ENCODE measurements around the gene GATAD2B.

Gene GATAD2B

GRCh38 chr1:153932156-153933131, 9.7 kb upstream of the GATAD2B start:
- Histone ChIP-seq H3K9me3 (ENCODE audit: low read length) (no peaks in the 10 kb centered on the region), H3K4me1 (ENCODE audit: insufficient read depth, low read length) (peaks cover 4% of the 10 kb centered on the region), H2AFZ (ENCODE audit: low read depth, low read length) (no peak overlapping the region), H3K4me3 (ENCODE audit: low read length) (no peak overlapping the region), H3K27me3 (ENCODE audit: insufficient read depth, low read length) (no peaks in the 10 kb centered on the region), H3K36me3 (ENCODE audit: insufficient read depth, low read length) (peaks cover 64% of the 10 kb centered on the region)

DNA sequence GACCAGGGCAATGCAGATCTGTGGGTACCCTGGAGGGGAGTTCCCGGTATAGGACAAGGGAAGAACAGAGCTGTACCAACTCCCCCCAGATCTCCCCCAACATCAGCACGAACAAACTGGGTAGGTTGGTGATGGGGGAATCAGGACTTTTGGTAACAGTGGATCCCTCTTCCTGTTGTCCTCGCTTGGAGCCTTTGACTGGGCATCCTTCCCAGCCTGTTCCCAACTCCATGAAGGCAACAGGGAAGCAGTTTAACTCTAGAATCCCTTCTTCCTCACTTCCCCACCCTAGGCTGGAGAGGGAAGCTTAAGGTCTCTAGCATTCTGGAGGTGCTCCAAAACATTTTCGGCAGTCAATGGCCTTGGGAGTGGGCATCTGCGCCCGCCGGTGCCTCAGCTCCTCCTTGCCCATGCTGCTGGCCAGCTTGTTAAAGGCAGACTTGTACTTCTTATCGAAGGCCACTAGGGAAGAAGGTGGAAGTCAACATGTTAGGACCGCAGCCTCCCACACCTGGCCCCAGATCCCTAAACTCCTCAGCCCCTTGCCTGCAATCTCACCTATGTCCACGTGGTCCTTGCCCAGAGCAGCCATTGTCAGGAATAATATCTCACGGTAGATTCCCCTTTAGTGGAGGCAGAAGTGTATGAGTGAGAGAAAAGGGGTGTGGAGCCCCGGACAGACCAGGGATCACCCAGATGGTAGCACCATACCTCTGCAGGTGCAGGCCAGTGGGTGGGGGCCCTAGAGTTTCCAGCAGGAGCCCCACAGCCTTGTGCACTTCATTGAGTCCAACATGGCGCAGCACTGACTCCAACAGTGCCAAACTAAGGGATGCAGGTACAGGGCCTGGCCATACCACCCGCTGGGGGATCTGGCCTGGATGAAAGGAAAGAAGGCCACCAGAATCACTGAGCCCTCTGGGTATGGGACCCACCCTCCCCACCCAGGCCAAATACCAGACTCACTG, 7.5 kb upstream of the GATAD2B start:
- Histone ChIP-seq H3K4me3 (ENCODE audit: low read length) (no peak overlapping the region), H3K36me3 (ENCODE audit: insufficient read depth, low read length) (peaks cover 45% of the 10 kb centered on the region), H3K27me3 (ENCODE audit: insufficient read depth, low read length) (no peaks in the 10 kb centered on the region), H3K9me3 (ENCODE audit: low read length) (no peaks in the 10 kb centered on the region), H3K4me1 (ENCODE audit: insufficient read depth, low read length) (peaks cover 4% of the 10 kb centered on the region), H2AFZ (ENCODE audit: low read depth, low read length) (no peak overlapping the region)

DNA sequence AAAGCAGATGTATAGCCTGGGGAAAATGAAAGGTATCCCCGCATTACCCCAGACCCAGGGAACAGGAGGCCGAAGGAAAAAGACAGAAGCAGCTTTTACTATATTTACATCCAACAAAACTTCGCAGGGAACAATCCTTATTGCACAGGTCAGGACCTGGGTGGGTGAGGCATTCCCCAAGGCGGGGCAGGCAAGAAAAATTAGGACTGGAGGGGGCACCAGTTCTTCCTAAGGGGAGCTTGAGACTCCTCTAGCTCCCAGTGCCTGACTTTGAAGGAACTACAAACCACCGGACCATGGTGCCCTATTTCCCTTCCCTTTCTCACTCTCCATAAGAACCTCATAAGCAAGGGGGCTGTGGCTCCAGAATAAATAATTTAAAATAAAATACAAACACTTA, 6.7 kb upstream of the GATAD2B start:
- Histone ChIP-seq H3K4me3 (ENCODE audit: low read length) (no peak overlapping the region), H3K36me3 (ENCODE audit: insufficient read depth, low read length) (peaks cover 40% of the 10 kb centered on the region), H3K4me1 (ENCODE audit: insufficient read depth, low read length) (peaks cover 4% of the 10 kb centered on the region), H3K9me3 (ENCODE audit: low read length) (no peaks in the 10 kb centered on the region), H2AFZ (ENCODE audit: low read depth, low read length) (no peak overlapping the region), H3K27me3 (ENCODE audit: insufficient read depth, low read length) (no peaks in the 10 kb centered on the region)

- H3K4me1 ChIP-seq (ENCODE audit: insufficient read depth, low read length): peaks cover 6% of the 10 kb centered on the region
- no peaks in the 10 kb centered on the region for H3K27me3 ChIP-seq (ENCODE audit: insufficient read depth, low read length)
- H3K4me3 ChIP-seq (ENCODE audit: low read length): no peak overlapping the region
- H2AFZ ChIP-seq (ENCODE audit: low read depth, low read length): no peak overlapping the region
- H3K36me3 ChIP-seq (ENCODE audit: insufficient read depth, low read length): peaks cover 34% of the 10 kb centered on the region
- no peaks in the 10 kb centered on the region for H3K9me3 ChIP-seq (ENCODE audit: low read length)
Measured at GRCh38 chr1:153928791-153929341, 6.1 kb upstream of the GATAD2B start.

DNA sequence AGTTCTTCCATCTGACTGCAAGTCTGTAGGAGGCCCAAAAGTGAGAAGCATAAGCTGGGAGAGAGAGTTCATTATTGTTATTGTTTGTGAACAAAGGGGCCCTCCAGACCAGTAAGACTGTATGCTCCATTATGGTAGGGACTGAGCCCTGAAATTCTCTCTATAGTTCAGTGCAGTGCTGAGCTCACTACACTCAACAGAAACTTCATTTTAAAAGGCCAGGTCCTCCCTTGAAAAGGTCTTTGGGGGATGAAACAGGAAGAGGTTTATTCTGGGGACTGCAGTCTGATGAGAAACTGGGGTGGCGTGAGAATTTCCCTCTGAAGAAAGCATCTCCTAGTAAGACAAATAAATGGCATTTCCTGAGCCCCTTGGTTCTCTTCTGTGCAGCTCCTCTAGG, 5.5 kb upstream of the GATAD2B start:
- H3K36me3 ChIP-seq (ENCODE audit: insufficient read depth, low read length): peaks cover 28% of the 10 kb centered on the region
- H3K4me3 ChIP-seq (ENCODE audit: low read length): no peak overlapping the region
- no peaks in the 10 kb centered on the region for H3K9me3 ChIP-seq (ENCODE audit: low read length)
- H2AFZ ChIP-seq (ENCODE audit: low read depth, low read length): no peak overlapping the region
- no peaks in the 10 kb centered on the region for H3K27me3 ChIP-seq (ENCODE audit: insufficient read depth, low read length)
- peaks cover 9% of the 10 kb centered on the region for H3K4me1 ChIP-seq (ENCODE audit: insufficient read depth, low read length)

DNA sequence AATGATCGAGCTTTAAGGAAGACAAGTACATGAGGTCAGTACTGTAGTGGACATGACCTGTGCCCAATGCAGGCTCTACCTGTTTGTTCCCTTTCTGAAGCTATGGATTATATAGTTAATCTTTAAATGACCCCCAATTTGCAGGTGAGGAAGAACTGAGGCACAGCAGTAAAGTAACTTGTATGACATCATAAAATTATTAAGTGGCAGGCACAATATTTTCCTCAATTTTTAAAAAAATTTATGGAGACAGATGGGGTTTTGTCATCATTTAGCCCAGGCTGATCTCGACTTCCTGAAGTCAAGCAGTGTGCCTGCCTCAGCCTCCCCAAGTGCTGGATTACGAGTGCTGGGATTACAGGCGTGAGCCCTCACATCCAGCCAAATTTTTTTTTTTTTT, 3.6 kb upstream of the GATAD2B start:
- peaks cover 14% of the 10 kb centered on the region for H3K36me3 ChIP-seq (ENCODE audit: insufficient read depth, low read length)
- no peaks in the 10 kb centered on the region for H3K9me3 ChIP-seq (ENCODE audit: low read length)
- no peak overlapping the region for H3K4me3 ChIP-seq (ENCODE audit: low read length)
- H3K4me1 ChIP-seq (ENCODE audit: insufficient read depth, low read length): peaks cover 12% of the 10 kb centered on the region
- H2AFZ ChIP-seq (ENCODE audit: low read depth, low read length): no peak overlapping the region
- H3K27me3 ChIP-seq (ENCODE audit: insufficient read depth, low read length): no peaks in the 10 kb centered on the region

- H3K36me3 ChIP-seq (ENCODE audit: insufficient read depth, low read length): peaks cover 8% of the 10 kb centered on the region
- no peaks in the 10 kb centered on the region for H3K9me3 ChIP-seq (ENCODE audit: low read length)
- H3K4me1 ChIP-seq (ENCODE audit: insufficient read depth, low read length): peaks cover 32% of the 10 kb centered on the region
- no peak overlapping the region for H2AFZ ChIP-seq (ENCODE audit: low read depth, low read length)
- H3K4me3 ChIP-seq (ENCODE audit: low read length): peak overlapping the region; percentile 72
- H3K27me3 ChIP-seq (ENCODE audit: insufficient read depth, low read length): no peaks in the 10 kb centered on the region
Measured at GRCh38 chr1:153922076-153922971, 448 bp downstream of the GATAD2B start.

GRCh38 chr1:153921803-153922075, 1.0 kb downstream of the GATAD2B start:
- H3K9me3 ChIP-seq (ENCODE audit: low read length): no peaks in the 10 kb centered on the region
- no peaks in the 10 kb centered on the region for H3K27me3 ChIP-seq (ENCODE audit: insufficient read depth, low read length)
- H3K4me1 ChIP-seq (ENCODE audit: insufficient read depth, low read length): peaks cover 32% of the 10 kb centered on the region
- H3K4me3 ChIP-seq (ENCODE audit: low read length): peak overlapping the region; percentile 72
- no peak overlapping the region for H2AFZ ChIP-seq (ENCODE audit: low read depth, low read length)
- peaks cover 8% of the 10 kb centered on the region for H3K36me3 ChIP-seq (ENCODE audit: insufficient read depth, low read length)

DNA sequence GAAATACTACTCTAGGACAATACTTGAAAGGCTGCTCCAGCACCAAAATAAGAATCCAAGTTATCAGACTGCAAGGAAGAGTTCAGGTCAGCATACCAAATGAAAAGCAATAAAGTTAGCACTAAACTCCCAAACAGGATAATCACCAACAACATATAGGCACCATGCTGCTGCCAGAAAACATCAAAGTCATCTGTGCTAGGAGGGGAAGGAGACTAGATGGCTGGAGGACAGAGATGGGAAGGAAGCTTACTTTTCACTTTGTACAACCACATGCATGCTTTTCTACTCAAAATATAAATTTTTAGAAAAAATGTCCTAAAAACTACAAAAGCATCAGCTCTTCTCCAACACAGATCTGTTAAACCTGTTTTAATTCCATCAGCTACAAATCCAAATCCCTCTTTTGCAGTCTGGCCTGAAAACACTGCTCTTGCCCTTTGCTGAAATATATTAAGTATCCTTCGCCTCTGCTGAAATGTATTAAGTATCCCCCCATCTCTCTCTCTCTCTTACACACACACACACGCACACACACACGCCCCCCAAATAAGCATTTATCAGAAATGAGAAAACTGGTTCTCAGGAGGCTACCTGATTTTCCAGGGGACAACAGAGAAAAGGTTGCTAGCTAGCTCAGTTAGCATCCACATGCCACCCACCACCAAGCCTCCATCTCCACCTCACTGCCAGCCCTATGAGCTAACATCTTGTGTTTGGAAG, 1.5 kb downstream of the GATAD2B start:
- H3K36me3 ChIP-seq (ENCODE audit: insufficient read depth, low read length): peaks cover 8% of the 10 kb centered on the region
- peak overlapping the region; percentile 72 for H3K4me3 ChIP-seq (ENCODE audit: low read length)
- H3K9me3 ChIP-seq (ENCODE audit: low read length): no peaks in the 10 kb centered on the region
- no peak overlapping the region for H2AFZ ChIP-seq (ENCODE audit: low read depth, low read length)
- no peaks in the 10 kb centered on the region for H3K27me3 ChIP-seq (ENCODE audit: insufficient read depth, low read length)
- H3K4me1 ChIP-seq (ENCODE audit: insufficient read depth, low read length): peaks cover 32% of the 10 kb centered on the region

DNA sequence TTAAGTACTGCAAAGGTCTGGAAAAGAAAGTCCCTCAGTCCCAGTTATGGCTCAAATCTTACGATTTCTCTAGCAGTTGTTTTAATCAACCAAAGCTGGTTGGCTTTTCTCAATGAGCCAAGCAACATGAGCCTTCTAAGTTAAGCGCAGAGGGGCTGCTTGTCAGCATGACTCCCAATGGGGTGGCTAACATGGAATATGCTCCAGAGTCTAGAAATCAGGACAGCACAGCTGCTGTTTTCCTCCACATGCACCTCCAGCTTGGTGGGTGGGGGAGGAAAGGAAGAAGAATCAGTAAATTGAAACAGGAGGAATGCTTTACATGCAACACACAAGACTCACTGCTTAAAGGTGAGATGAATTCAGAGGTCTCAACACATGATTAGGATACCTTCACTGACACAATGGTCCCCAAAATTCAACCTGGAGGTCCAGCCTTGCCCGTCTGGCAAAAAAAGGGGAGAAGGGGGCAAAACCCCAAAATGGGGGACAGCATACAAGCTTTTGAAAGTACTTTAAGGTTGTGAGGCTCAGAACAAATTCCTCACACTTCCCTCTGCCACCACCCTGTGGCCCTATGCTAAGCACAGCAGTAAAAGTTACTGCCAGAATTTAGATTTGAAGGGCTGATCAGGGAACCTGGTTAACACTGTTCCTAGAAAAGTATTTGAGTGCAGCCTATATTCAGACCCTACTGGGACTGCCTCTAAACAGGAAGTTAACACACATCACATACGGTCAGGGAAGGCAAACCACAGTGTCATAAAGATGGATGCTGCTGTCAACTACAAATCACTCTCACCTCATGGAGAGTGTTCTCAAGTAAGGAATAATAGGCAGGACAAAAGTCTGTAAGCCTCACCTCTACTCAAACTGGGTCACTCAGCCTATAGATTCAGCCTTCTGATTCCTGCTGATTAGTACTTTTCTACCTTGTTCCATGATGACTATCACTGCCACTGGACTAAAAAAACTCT, 2.6 kb downstream of the GATAD2B start:
- Histone ChIP-seq H3K9me3 (ENCODE audit: low read length) (no peaks in the 10 kb centered on the region), H3K4me1 (ENCODE audit: insufficient read depth, low read length) (peaks cover 32% of the 10 kb centered on the region), H3K36me3 (ENCODE audit: insufficient read depth, low read length) (peaks cover 11% of the 10 kb centered on the region), H2AFZ (ENCODE audit: low read depth, low read length) (no peak overlapping the region), H3K4me3 (ENCODE audit: low read length) (peak overlapping the region; percentile 72), H3K27me3 (ENCODE audit: insufficient read depth, low read length) (no peaks in the 10 kb centered on the region)

- Histone ChIP-seq H3K4me1 (ENCODE audit: insufficient read depth, low read length) (peaks cover 23% of the 10 kb centered on the region), H3K27me3 (ENCODE audit: insufficient read depth, low read length) (no peaks in the 10 kb centered on the region), H2AFZ (ENCODE audit: low read depth, low read length) (no peak overlapping the region), H3K36me3 (ENCODE audit: insufficient read depth, low read length) (peaks cover 15% of the 10 kb centered on the region), H3K4me3 (ENCODE audit: low read length) (no peak overlapping the region), H3K9me3 (ENCODE audit: low read length) (no peaks in the 10 kb centered on the region)
Measured at GRCh38 chr1:153916297-153916696, 6.5 kb downstream of the GATAD2B start.
